Skeletal muscle cell (primary cell): ENCODE data around the gene OR8H2.
"Not testable (repeated sequence)": the region's sequence is repeated elsewhere in the genome, so short reads cannot be mapped to it uniquely, and the experiment has no call there.

Source experiments
- DNase-seq: peaks from one replicate; pipeline ENCODE4 v3.0.0-alpha.2; 2010; ENCODE audit warnings: low read depth
- H3K4me3 ChIP-seq: 2 replicates; pipeline ENCODE4 v1.5.1; 2011; ENCODE audit warnings: low read depth, mild to moderate bottlenecking, control low read depth, low read length, moderate library complexity

OR8H2 gene, protein sequence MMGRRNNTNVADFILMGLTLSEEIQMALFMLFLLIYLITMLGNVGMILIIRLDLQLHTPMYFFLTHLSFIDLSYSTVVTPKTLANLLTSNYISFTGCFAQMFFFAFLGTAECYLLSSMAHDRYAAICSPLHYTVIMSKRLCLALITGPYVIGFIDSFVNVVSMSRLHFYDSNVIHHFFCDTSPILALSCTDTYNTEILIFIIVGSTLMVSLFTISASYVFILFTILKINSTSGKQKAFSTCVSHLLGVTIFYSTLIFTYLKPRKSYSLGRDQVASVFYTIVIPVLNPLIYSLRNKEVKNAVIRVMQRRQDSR

DNA sequence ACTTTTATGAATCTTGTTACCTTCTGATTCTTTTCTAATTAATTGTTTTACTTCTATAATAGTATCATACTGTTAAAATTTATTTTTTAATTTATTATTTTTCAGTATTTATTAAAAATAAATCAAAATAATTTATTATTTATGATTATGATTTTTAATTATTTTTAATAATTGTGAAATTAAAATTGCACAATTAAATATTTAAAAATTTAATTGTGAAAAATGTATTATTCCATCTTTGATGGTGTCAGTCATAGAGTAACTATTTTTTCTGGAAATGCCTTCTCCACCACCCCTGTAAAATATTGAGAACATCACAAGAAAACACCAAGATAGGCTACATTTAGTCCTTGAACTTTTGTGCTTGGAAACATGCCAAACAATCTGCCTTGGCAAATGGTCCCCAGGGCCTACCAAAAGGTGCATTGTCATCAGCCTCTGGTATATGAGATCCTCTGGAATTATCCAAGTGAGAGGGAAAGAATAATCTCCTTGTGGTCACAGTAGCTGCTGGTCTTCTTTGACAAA lies at the start of gene OR8H2:
Gene OR8H2, plus strand, starts transcription at position 478 of the 528 bp plus-strand sequence. CDS start 1,356 bp downstream, outside the sequence.
- DNase-seq: no peak

DNA sequence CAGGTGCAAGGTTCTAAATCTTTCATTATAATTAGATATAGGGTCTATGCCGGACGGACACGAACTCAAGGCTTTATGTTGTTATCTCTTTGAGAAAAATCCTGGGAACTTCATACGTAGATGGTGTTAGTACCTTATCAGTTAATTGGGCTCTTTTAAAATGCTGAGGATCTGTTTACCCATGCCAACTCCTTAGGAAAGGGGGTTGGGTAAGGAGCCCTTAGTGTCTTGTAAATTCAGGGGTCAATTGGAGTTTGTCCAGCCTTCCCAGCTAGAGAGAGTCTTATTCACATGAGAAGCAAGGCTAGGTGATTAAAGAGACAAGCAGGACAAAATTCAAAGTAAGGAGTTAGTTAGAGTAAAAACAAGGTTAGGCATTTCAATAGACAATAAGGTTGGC lies 47.1 kb upstream of the OR8H2 start:
- H3K4me3 ChIP-seq, DNase-seq: not testable (repeated sequence)

More for the DNA sequence above, at the start of gene OR8H2:
- H3K4me3 ChIP-seq: no peak within 1 kb of the TSS

DNA sequence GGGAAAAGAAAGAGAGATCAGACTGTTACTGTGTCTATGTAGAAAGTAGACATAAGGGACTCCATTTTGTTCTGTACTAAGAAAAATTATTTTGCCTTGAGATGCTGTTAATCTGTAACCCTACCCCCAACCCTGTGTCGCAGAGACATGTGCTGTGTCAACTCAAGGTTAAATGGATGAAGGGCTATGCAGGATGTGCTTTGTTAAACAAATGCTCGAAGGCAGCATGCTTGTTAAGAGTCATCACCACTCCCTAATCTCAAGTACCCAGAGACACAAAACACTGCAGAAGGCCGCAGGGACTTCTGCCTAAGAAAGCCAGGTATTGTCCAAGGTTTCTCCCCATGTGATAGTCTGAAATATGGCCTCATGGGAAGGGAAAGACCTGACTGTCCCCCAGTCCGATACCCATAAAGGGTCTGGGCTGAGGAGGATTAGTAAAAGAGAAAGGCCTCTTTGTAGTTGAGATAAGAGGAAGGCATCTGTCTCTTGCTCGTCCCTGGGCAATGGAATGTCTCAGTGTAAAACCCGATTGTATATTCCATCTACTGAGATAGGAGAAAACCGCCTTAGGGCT lies 45.7 kb upstream of the OR8H2 start:
- H3K4me3 ChIP-seq, DNase-seq: not testable (repeated sequence)

DNA sequence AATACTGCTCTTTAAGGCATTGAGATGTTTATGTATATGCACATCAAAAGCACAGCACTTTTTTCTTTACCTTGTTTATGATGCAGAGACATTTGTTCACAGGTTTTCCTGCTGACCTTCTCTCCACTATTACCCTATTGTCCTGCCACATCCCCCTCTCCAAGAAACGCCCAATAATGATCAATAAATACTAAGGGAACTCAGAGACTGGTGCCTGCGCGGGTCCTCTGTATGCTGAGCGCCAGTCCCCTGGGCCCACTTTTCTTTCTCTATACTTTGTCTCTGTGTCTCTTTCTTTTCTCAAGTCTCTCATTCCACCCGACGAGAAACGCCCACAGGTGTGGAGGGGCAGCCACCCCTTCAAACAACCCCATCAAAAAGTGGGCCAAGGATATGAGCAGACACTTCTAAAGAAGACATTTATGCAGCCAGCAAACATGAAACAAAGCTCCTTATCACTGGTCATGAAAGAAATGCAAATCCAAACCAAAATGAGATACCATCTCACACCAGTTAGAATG lies 45.2 kb upstream of the OR8H2 start:
- DNase-seq, H3K4me3 ChIP-seq: not testable (repeated sequence)

DNA sequence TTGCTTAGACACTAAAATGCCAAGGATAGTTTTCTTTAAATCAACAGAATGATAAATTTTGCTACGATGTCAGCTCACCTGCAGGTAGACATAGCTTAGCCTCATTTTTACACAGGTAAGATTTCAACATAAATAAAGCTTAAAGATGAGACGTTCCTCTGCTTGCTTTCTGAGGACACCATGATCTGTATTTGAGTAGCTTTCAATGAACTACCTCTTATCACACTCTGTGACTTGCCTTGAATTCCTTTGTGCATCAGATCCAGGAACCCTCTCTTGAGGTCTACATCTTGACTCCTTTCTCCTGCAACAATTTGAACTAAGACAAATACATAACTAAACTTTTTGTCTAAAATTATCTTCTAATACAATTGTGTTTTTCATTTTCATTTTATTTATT lies 36.5 kb upstream of the OR8H2 start:
- DNase-seq: no peak
- no peak overlapping the region for H3K4me3 ChIP-seq

DNA sequence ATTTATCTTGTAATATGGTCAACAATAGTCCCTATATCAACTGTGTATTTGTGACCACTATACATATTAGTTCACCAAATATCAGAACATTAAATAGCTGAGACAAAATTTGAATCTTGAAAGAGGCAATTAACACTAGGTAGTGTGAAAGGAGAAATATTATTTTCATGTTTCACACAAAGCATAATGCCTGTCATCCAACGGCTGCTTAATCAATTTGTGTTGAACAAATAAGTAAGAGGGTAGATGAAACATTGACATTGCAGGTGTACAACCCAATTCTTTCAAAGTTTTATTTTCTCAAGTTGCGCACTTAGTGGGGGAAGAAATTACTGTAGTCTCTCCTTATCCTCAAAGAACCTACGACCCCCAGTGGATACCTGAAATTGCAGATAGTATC lies 13.8 kb upstream of the OR8H2 start:
- no peak overlapping the region for H3K4me3 ChIP-seq
- no peak for DNase-seq

DNA sequence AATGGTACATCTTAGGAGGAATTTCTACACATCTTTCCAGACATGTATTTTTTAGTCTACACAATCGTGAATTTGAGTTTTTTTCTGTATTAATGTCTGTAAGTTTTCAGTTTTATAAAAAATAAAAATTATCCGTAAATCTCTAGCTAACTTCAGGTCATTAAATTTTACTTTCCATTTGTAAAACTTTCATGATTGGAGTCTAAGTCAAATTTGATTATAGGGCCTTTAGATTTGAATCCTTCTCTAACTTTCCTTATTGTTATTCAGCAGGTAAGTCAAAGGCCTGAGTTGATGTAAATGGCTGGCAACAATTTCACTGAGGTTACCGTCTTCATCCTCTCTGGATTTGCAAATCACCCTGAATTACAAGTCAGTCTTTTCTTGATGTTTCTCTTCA lies 10.5 kb upstream of the OR8H2 start, which contains the start of gene OR8I2:
Gene OR8I2, plus strand, starts transcription at position 301 of the 400 bp plus-strand sequence. Its CDS starts 0 bp downstream, at position 301.
- no peak for DNase-seq
- no peak within 1 kb of the TSS for H3K4me3 ChIP-seq

DNA sequence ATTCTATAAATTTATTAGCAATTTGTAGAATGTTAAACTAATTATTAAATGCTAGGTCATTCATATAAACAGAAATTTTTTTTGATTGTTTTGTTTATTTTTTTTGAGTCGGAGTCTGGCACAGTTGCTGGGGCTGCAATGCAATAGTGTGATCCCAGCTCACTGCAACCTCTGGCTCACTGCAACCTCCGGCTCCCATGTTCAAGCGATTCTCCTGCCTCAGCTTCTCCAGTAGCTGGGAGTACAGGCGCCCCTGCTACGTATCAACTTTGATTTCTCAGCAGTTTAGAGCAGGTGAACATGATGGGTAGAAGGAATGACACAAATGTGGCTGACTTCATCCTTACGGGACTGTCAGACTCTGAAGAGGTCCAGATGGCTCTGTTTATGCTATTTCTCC lies 18.6 kb downstream of the OR8H2 start, which contains the start of gene OR8H3:
Gene OR8H3, plus strand, starts transcription at position 301 of the 400 bp plus-strand sequence. Its CDS starts 0 bp downstream, at position 301.
- no peak for DNase-seq
- no peak within 1 kb of the TSS for H3K4me3 ChIP-seq

DNA sequence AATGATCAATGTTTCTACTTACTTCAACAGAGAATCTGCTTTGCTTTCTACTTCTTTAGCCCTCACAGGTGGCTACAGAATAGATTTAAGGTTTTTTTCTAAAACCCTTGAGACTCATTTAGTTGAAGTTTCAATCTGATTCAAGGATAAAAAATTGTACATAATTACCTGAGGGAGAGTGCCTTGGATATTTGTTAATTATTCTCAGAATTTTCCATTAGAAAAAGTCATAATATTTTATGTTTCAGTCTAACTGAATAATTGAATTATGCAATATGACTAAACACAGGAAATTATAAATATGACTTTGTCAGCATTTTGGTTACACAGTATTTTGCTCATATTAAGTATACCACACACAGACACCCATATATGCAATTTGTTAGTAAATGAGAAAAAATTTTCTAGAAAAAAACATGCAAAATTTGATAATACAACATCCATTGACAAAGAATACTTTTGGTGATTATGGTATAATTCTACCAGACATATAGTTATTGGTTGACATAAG lies 36.7 kb downstream of the OR8H2 start, which contains the start of gene OR8J3:
Gene OR8J3, minus strand, starts transcription at position 51 of the 511 bp plus-strand sequence. CDS start 2,483 bp downstream, outside the sequence.
- DNase-seq: no peak
- H3K4me3 ChIP-seq: no peak within 1 kb of the TSS

DNA sequence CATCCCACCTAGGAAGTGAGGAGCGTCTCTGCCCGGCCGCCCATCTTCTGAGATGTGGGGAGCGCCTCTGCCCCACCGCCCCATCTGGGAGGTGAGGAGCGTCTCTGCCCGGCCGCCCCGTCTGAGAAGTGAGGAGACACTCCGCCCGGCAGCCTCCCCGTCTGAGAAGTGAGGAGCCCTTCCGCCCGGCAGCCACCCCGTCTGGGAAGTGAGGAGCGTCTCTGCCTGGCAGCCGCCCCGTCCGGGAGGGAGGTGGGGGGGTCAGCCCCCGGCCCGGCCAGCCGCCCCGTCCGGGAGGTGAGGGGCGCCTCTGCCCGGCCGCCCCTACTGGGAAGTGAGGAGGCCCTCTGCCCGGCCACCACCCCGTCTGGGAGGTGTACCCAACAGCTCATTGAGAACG lies 40.2 kb downstream of the OR8H2 start:
- not testable (repeated sequence) for DNase-seq, H3K4me3 ChIP-seq

DNA sequence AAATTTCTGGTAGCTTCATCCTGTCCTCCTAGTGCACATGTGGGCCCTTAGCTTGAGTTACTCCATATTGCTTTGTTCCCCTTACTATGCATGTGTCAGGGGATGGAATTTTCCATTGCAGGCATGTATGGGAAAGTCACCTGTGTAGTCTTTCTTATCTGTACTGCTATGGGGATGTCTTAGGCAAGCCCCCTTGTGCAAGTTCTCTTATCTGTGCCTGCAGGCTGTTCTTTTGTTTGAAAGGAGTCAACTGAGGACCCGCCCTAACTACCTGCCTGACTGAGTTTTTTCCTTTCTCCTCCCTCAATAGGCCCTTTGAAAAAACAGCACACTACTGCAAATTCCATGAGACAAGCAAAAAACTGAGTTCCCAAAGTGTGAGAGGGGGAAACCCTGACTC lies 47.9 kb downstream of the OR8H2 start:
- H3K4me3 ChIP-seq: no peak overlapping the region
- no peak for DNase-seq

DNA sequence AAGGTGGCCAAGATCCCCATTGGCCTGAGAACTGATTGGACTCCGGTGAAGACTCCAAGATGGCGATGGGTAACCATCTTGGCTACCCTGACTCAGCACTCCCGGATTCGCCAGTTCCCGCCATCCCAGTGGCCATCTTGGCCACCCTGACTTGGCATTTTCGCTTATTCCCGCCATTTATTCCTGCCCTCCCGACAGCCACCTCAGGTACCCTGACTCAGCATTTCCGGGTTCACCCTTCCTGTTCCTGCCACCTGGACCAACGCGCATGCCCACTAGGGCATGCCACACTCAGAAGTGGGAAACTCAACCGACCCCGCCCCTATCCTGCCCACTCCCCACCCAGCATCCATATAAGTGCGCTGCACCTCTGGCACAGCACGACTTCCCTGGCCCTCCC lies 48.8 kb downstream of the OR8H2 start:
- no peak for DNase-seq
- no peak overlapping the region for H3K4me3 ChIP-seq
